Stimulated activated CD8-positive, alpha-beta memory T cell treated with anti-CD3 and anti-CD28 coated beads, Interleukin-7, amount 100 ng/mL, for 1 hour (primary cell): ENCODE measurements around the gene AMH.

Source experiments
- DNase-seq, 2 donors: peaks; one replicate each; pipeline ENCODE4 v3.0.0-alpha.2; 2020; ENCODE audit warnings: low read depth in 2 of 2

AMH gene

DNA sequence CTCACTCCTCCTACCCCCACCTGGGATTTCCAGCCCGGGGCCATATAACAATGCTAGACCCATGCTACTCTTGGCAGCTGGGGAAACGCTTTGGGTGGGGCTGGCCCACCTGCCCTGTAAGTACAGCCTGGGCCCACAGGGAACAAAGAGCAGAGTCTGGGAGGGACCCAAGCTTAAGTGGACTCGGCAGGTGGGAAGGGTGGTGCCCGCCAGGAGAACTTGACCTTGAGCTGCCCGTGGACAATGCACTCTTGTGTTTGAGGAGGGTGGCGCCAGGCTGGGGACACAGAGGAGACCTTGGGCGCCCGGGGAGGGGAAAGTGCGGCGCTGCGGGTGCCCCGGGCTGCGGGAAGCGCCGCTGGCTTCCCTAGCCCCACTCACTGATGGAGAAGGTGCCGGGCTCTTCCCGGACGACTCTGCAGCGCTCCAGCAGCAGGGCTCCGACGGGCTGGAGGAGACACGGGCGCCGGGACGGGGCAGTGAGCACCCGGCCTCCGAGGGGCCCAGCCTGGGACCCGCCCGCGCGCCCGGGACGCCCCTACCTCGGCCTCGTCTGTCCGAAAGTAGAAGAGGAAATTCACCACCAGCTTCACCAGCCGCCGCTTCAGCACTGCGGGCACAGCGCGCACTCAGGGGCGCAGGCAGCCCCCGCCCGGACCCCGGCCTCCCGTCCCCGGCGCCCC, 13.6 kb upstream of the AMH start:
- no peak for DNase-seq

DNA sequence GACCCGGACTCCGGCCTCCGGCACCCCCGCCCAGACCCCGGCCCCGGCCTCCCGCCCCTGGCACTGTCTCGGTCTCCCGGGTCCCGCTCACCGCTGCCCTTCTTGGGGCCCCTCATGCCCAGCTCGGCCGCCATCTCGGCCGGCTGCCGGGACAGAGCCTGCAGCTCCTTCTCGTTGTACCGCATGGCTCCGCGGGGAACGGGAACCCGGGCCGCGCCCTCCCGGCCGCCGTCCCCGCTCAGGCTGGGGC, 13.1 kb upstream of the AMH start:
- DNase-seq = no peak

GRCh38 chr19:2236314-2237050, 12.6 kb upstream of the AMH start, which contains the start of the genes PLEKHJ1 and SF3A2:
PLEKHJ1 (minus strand) TSS chr19:2236329; CDS start chr19:2236248, 81 bp downstream.
SF3A2 (plus strand) TSS chr19:2236824; CDS start chr19:2243419, 6,595 bp downstream.
- peak; percentile 95 to 96 for DNase-seq

DNA sequence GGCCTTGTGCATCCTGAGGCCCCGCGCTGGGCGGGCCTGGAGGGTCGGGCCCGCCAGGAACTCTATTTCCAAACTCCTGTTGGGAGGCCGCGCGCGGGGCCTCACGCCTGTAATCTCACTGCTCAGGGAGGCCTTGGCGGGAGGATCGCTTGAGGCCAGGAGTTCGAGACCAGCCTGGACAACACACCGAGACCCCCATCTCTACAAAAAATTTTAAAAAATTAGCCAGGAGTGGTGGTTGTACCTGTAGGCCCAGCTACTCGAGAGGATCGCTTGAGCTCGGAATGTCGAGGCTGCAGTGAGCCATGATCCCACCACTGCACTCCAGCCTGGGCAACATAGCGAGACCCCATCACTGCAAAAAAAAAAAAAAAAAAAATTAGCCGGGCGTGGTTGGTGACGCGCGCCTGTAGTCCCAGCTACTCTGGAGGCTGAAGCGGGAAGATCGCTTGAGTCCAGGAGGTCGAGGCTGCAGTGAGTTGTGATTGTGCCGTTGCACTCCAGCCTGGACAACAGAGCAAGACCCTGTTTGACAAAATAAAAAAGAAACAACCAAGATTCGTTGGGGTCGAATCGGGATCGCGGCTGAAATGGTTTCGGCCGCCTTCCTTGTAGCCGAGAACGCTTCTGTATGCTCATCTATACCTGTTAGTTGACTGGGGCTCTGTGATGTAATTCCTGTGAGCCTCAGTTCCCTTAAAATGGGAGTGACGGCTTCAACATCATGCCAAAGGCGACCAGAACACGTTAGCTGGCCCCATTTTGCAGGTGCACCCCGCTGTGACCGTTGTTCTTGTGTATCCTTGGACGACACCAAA, 11.9 kb upstream of the AMH start:
- DNase-seq = no peak

DNA sequence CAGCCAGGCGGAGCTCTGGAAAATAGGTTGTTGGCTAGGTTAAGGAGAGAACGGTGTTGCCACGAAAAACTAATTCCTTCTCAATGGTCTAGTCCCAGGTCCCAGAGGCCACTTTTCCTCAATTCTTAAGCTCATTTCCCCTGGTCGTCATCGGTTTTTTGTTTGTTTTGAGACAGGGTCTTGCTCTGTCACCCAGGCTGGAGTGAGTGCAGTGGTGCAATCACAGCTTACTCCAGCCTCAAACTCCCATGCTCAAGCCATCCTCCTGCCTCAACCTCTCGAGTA, 11.3 kb upstream of the AMH start:
- DNase-seq = no peak

GRCh38 chr19:2239173-2239572, 9.9 kb upstream of the AMH start:
- DNase-seq = no peak

DNA sequence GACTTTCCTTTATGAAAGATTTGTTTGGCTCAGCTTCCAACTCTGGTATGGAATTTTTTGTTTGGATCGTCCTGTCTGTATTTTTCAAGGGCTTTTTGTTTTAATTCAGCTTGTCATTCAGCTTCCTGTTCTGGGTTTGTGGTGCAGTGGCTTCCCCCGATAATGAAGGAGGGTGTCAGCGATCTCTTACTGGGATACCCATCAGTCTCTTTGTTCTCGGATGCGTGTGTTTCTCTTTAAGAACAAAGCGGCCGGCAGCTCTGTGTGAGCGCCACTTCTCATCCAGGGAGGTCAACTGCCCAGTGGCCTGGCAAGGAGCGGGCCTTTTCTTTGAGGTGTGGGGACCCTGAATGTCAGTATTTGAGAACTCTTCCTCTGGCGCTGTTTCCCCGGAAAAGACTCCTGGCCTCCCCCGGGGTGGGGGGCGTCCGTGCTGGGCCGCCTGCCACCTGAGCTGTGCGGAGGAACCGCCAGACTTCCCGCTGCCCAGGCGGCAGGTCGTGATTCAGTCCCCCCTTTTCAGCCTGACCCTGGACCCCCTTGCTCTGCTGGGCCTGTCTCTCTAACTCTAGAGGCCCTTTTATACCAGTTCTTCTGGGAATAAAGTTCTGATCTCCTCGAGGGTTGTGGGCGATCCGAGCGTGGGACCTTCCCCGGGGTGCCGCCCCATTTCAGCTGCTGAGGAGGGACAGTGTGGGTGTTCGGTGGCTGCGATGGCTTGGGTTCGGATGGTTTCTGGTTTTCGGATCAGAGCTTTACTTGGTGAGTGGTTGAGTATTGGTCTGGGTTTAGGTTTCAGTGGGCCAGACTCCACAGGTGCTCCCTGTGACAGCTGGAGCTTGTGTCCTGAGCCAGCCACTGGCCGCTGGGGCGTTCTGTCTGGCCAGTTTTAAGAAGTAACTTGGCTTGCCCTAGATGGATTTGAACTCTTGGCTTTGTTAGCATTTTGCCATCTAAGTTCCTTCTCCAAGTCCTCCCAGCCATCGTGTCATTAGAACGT, 9.1 kb upstream of the AMH start:
- DNase-seq = no peak

- DNase-seq = no peak
Measured at GRCh38 chr19:2240881-2241760, 8.0 kb upstream of the AMH start.

- no peak for DNase-seq
Measured at GRCh38 chr19:2242092-2242537, 7.0 kb upstream of the AMH start.

GRCh38 chr19:2242816-2243215, 6.3 kb upstream of the AMH start:
- DNase-seq = no peak

- DNase-seq = no peak
Measured at GRCh38 chr19:2243274-2244124, 5.6 kb upstream of the AMH start.

- DNase-seq = no peak
Measured at GRCh38 chr19:2244125-2244411, 5.1 kb upstream of the AMH start.

GRCh38 chr19:2244486-2244885, 4.6 kb upstream of the AMH start:
- no peak for DNase-seq

GRCh38 chr19:2245273-2245672, 3.9 kb upstream of the AMH start:
- DNase-seq = no peak

DNA sequence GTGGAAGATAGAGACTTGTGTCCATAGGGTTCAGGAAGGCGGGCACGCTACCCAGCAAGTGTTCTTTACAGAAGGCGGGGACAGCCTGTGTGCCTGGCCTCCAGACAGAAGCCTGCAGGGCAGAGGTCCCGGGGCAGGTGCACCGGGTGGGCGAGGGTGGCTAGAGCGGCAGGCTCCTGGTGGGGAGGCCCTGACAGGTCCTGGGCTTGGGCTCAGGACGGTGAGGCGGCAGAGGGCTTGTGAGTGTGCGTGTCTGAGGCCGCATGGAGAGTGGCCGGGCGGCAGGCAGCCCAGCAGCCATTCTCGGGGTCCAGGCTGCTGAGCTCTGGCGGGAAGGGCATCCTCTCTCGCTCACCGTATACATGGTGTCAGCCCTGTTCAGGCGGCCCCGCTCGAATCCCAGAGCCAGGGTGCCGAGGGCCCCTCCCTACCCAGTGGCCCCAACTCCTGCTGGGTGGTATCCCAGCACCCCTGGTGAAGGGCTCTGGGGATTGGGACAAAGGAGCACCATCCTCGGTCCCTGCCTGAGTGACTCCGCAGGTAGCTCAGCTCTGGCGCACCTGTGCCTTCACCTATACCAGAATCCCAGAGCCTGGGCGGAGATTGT, 3.0 kb upstream of the AMH start:
- DNase-seq = no peak

GRCh38 chr19:2246801-2247361, 2.2 kb upstream of the AMH start:
- no peak for DNase-seq

DNA sequence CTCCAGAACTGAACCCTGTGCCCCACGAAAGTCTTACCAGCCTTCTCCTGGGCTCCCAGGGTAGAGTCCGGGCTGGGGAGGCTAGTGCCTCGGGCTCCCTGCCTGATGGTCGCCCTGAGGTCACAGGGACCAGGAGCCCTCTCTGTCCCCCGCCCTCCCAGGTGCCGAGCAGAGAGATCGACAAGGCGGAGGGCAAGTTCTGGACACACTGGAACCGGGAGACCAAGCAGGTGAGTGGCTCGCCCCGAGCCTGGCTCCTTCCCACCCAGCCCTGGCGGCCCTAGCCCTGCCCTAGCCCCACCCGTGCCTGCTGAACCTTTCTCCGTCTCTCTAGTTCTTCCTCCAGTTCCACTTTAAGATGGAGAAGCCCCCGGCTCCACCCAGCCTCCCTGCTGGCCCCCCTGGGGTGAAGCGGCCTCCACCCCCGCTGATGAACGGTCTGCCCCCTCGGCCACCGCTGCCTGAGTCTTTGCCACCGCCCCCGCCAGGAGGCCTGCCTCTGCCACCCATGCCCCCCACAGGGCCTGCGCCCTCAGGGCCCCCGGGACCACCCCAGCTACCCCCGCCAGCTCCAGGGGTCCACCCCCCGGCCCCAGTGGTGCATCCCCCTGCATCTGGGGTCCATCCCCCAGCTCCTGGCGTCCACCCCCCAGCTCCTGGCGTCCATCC, 1.6 kb upstream of the AMH start:
- DNase-seq = no peak

- no peak for DNase-seq
Measured at GRCh38 chr19:2248136-2249009, 750 bp upstream of the AMH start.
